Activated CD8-positive, alpha-beta memory T cell treated with anti-CD3 and anti-CD28 coated beads for 36 hours (primary cell): ENCODE results near the gene ASPDH. TPM values are rescaled to one million over a fixed set of nuclear protein-coding genes. Genes with fewer than 3 reads are reported as not detected.

Experiments used
- CTCF ChIA-PET: fragments of 350-600 bp; sonication (Branson Sonifier 250); formaldehyde crosslinking; loops from one replicate; lab custom pipeline; 2021; ENCODE audit warnings: antibody characterized with exemption; lab: Charles Lee
- POLR2A ChIA-PET: fragments of 350-600 bp; sonication (Branson Sonifier 250); formaldehyde crosslinking; loops from one replicate; lab custom pipeline; 2021; ENCODE audit warnings: antibody characterized with exemption; lab: Charles Lee
- total RNA-seq, 2 experiments: library from RNA; stranded (reverse); gene quantifications; one replicate each; pipeline ENCODE4 v1.2.3, GENCODE V29; 2021

ASPDH gene
- total RNA-seq, 2 experiments from 2014 or later, result not detected

GRCh38 chr19:50468818-50469217, 44.9 kb downstream of the ASPDH start:
- POLR2A ChIA-PET, result no interaction called here
- CTCF ChIA-PET, result no interaction called here

GRCh38 chr19:50467566-50467965, 46.1 kb downstream of the ASPDH start:
- CTCF ChIA-PET, result no interaction called here
- POLR2A ChIA-PET, result no interaction called here

- POLR2A ChIA-PET, result no interaction called here
- CTCF ChIA-PET, result no interaction called here
These were observed 47.0 kb downstream of the ASPDH start for GRCh38 chr19:50466706-50467039.

- POLR2A ChIA-PET, result no interaction called here
- CTCF ChIA-PET, result interaction anchor here (1.6 kb wide), 1 partner anchor 109 kb away, joined by 4 read pairs; no protein-coding TSS in a partner anchor
These were observed 47.6 kb downstream of the ASPDH start for GRCh38 chr19:50465986-50466705.

GRCh38 chr19:50465000-50465399, 48.7 kb downstream of the ASPDH start:
- CTCF ChIA-PET, result interaction anchor here (1.6 kb wide), 1 partner anchor 108 kb away, joined by 4 read pairs; no protein-coding TSS in a partner anchor

GRCh38 chr19:50464348-50464747, 49.4 kb downstream of the ASPDH start:
- ChIA-PET CTCF (interaction anchor here (0.9 kb wide), 1 partner anchor 214 kb away, joined by 3 read pairs; no protein-coding TSS in a partner anchor), POLR2A (no interaction called here)

More at GRCh38 chr19:50465000-50465399, 48.7 kb downstream of the ASPDH start:
- POLR2A ChIA-PET, result no interaction called here

- POLR2A ChIA-PET, result interaction anchor here (0.9 kb wide), 1 partner anchor 105 kb away, joined by 3 read pairs; no protein-coding TSS in a partner anchor
- CTCF ChIA-PET, result interaction anchor here (0.8 to 1.5 kb wide), 3 partner anchors 52 to 97 kb away, joined by 3 to 6 read pairs (median 3); partner anchors contain the start of gene NAPSA
These were observed 50.7 kb downstream of the ASPDH start for GRCh38 chr19:50462970-50463369.

Other genes starting within 250 kb of the ASPDH start
- gene KCNC3, start 184.5 kb downstream of the ASPDH start, total RNA-seq, result under 1 TPM; 0.51 to 0.57 TPM
- gene NAPSA, start 148.3 kb downstream of the ASPDH start, total RNA-seq, result 10 to 100 TPM; 40.8 to 43.1 TPM
- gene NR1H2, start 137.5 kb downstream of the ASPDH start, total RNA-seq, result 10 to 100 TPM; 67.4 to 70.9 TPM
- gene POLD1, start 129.6 kb downstream of the ASPDH start, total RNA-seq, result 100 to 1,000 TPM; 173 to 183 TPM
- gene SPIB, start 95.0 kb downstream of the ASPDH start, total RNA-seq, result under 1 TPM; 0.57 to 0.96 TPM
- under 1 TPM in 1 of 2 experiments, not detected in 1; 0.04 TPM for gene MYBPC2, start 81.0 kb downstream of the ASPDH start, total RNA-seq
- 10 to 100 TPM; 65.0 to 67.0 TPM for gene EMC10, start 37.4 kb downstream of the ASPDH start, total RNA-seq
- gene GARIN5A, start 37.1 kb downstream of the ASPDH start, total RNA-seq, result under 1 TPM; 0.34 to 0.69 TPM
- gene JOSD2, start 2.7 kb downstream of the ASPDH start, total RNA-seq, result 10 to 100 TPM; 40.0 to 44.8 TPM
- gene LRRC4B, start 54.5 kb upstream of the ASPDH start, total RNA-seq, result not detected
- under 1 TPM; 0.11 to 0.50 TPM for gene SYT3, start 126.0 kb upstream of the ASPDH start, total RNA-seq
- gene C19orf81, start 135.5 kb upstream of the ASPDH start, total RNA-seq, result under 1 TPM; 0.44 to 0.67 TPM
- gene SHANK1, start 205.9 kb upstream of the ASPDH start, total RNA-seq, result not detected
- gene CLEC11A, start 209.5 kb upstream of the ASPDH start, total RNA-seq, result under 1 TPM; 0.63 to 0.70 TPM